GM12874 (cell line): ENCODE results near the gene RERGL.

Experiments
- TF ChIP-seq, protein P1 (sequence below): IDR thresholded peaks from 2 replicates; pipeline ENCODE4 v1.5.1; 2011; ENCODE audit warnings: low read depth, mild to moderate bottlenecking, control low read depth, low read length, moderate library complexity; ENCODE audit not compliant: insufficient read depth

The RERGL gene

DNA sequence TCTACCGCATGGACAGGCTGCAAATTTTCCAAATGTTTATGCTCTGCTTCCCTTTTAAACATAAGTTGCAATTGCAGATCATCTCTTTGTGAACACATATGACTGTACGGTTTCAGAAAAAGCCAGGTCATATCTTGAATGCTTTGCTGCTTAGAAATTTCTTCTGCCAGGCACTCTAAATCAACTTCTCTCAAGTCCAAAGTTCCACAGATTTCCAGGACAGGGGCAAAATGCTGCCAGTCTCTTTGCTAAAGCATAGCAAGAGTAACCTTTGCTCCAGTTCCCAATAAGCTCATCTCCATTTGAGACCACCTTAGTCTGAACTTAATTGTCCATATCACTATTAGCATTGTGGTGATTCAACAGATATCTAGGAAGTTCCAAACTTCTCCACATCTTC is 13.6 kb upstream of the RERGL start:
- TF ChIP-seq, protein P1, sequence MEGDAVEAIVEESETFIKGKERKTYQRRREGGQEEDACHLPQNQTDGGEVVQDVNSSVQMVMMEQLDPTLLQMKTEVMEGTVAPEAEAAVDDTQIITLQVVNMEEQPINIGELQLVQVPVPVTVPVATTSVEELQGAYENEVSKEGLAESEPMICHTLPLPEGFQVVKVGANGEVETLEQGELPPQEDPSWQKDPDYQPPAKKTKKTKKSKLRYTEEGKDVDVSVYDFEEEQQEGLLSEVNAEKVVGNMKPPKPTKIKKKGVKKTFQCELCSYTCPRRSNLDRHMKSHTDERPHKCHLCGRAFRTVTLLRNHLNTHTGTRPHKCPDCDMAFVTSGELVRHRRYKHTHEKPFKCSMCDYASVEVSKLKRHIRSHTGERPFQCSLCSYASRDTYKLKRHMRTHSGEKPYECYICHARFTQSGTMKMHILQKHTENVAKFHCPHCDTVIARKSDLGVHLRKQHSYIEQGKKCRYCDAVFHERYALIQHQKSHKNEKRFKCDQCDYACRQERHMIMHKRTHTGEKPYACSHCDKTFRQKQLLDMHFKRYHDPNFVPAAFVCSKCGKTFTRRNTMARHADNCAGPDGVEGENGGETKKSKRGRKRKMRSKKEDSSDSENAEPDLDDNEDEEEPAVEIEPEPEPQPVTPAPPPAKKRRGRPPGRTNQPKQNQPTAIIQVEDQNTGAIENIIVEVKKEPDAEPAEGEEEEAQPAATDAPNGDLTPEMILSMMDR, result no peak

DNA sequence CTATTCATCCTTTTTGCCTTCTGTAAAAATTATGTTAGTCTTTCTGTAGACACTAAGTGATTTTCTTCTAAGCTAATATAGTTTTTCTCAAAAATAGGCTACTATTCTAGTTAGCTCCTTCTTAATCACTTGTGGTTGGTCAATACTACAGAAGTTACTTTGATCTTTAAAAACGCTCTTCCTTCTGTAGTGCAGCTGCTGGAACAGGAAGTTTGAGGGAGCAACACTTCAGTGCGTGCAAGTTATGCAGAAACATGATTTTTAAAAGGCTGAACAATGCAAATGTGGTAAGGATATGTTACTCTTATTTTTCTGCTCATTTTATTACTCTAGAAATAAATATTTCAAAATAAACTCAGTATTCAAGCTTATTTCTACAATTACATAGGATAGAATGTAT is 11.1 kb upstream of the RERGL start:
- TF ChIP-seq, protein P1, result no peak

DNA sequence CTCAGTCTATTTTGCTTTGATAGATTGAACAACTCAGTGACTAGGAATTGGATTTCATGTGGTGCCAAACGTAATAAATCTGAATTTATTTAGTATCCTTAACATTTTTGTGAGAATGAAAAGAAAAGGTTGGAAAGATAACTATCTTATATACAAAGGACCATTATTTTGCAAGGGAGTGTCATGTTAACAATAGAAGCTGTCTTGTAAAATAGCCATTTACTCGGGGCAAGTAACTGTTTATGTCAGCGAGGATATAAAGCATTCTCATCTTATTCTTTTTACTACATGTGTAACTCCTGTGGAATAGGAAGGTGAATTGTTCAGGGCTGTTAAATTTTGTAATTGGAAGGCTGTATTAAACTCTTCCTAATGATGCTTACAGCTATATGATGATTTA is 5.9 kb downstream of the RERGL start:
- TF ChIP-seq, protein P1, result no peak

DNA sequence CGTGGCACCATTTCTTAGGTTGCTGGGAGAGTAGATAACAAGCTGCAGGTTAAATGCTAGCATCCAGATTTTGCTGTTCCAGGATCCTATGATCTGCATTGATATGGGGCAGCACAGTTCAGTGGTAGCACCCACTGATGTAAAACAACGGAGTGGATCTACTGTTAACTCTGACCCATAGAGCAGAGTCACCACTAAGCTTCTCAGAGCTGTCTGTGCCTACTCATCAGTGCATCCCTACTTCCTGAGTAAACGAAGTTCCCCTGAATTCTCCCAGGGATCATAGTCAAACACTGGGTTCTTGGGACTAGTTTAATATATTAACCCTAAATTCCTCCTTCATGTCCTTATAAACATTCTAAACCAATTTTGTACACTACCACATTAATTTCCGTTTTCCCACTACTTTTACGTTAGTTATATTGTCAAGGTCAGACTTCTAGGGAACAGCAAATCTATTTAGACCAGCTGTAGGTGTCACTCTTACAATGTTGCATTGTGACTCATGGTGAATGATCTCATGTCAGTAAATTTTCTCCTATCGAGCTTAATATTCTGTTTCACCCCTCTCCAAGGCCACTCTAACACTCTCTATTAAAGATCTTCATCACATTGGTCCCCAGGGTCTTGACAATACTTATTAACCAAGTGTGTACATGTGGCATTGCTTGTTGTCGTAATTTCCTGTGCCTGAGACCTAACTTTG is 10.3 kb downstream of the RERGL start:
- TF ChIP-seq, protein P1, result no peak

DNA sequence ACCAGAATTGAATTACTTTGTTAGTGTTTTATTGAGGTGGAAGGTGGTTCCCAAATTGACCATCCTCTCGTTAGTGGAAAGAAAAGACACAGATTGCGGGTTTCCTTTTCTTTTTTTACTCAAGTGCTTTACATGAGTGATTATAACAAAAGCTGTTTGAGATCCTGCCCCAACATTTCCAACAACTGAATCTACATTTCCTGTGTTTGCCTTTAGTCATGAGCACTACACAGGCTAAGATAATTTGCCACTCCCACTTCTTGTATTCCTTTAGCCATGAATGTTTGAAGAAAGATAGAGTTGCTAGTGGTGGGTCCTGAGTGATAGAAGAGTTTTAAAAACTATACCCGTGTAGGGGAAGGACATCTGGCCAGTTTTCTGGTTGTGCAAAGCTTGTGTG is 16.0 kb downstream of the RERGL start:
- TF ChIP-seq, protein P1, result no peak

DNA sequence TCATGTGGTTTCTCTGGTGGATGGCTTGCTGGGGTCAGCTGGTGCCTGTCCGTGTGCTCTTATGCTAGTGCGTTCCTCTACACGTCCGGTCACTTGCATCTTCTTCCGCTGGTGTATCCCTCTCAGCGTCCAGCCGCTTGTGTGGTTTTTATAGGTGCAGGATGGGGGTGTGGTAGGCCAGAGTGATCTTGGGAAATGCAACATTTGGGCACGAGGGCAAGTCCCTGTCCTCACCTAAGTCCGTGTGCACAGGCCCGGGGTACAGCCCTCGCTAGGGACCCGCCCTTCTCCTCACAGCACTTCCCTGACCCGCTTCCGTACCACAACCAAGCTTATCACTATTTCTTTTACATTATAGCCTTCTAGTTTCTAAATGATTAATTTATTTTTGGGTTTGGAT is 17.3 kb downstream of the RERGL start:
- TF ChIP-seq, protein P1, result no peak

DNA sequence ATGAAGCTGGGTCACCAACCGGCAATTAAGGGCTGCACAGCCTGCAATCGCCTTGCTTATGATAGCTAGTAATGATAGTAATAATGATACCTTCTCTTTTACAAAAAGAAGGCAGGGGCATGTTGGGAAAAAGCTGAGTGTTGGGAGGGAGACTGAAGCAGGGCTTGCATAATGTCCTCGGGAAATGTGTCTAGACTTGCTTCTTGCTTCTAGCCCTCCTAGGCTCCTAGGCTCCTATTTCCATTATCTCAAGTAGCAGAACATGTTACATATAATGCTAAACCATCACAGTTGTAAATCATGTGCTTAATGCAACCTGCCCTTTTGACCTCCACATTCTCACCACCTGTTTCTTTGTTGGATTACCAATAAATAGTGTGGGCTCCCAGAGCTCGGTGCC is 18.7 kb downstream of the RERGL start:
- TF ChIP-seq, protein P1, result no peak
